ENCODE data around the gene ATP6V1B1.

The ATP6V1B1 gene

GRCh38 chr2:70966681-70967080 lies 31.0 kb downstream of the ATP6V1B1 start:
- DNase-seq (ENCODE audit: insufficient read length) (no peak), FAIRE-seq (no peak)
- TF ChIP-seq TAF1 (IDR thresholded peaks at IDR 0.05; ENCODE audit: borderline replicate concordance, low read depth, low read length) (no peak), POLR2A (IDR thresholded peaks at IDR 0.05; ENCODE audit: low read depth, low read length) (no peak), POLR2AphosphoS5 (IDR thresholded peaks at IDR 0.05; ENCODE audit: low read depth, low read length) (no peak)

GRCh38 chr2:70967189-70967588 lies 31.5 kb downstream of the ATP6V1B1 start:
- no peak for TF ChIP-seq POLR2A (IDR thresholded peaks at IDR 0.05; ENCODE audit: low read depth, low read length)
- no peak for TF ChIP-seq POLR2AphosphoS5 (IDR thresholded peaks at IDR 0.05; ENCODE audit: low read depth, low read length)
- no peak for TF ChIP-seq TAF1 (IDR thresholded peaks at IDR 0.05; ENCODE audit: borderline replicate concordance, low read depth, low read length)
- FAIRE-seq (no peak), DNase-seq (ENCODE audit: insufficient read length) (no peak)

- no peak for FAIRE-seq
- TF ChIP-seq POLR2AphosphoS5 (IDR thresholded peaks at IDR 0.05; ENCODE audit: low read depth, low read length) (no peak), POLR2A (IDR thresholded peaks at IDR 0.05; ENCODE audit: low read depth, low read length) (no peak), TAF1 (IDR thresholded peaks at IDR 0.05; ENCODE audit: borderline replicate concordance, low read depth, low read length) (no peak)
- no peak for DNase-seq (ENCODE audit: insufficient read length)
Observed at GRCh38 chr2:70974592-70974991, 38.9 kb downstream of the ATP6V1B1 start.

- DNase-seq (ENCODE audit: insufficient read length) (no peak), FAIRE-seq (no peak)
- TF ChIP-seq POLR2AphosphoS5 (IDR thresholded peaks at IDR 0.05; ENCODE audit: low read depth, low read length), result no peak
Observed at GRCh38 chr2:70975237-70975636, 39.5 kb downstream of the ATP6V1B1 start.

GRCh38 chr2:70977605-70978205 lies 42.0 kb downstream of the ATP6V1B1 start:
- DNase-seq (ENCODE audit: insufficient read length), result no peak
- TF ChIP-seq TAF1 (IDR thresholded peaks at IDR 0.05; ENCODE audit: borderline replicate concordance, low read depth, low read length) (no peak), POLR2A (IDR thresholded peaks at IDR 0.05; ENCODE audit: low read depth, low read length) (no peak), POLR2AphosphoS5 (IDR thresholded peaks at IDR 0.05; ENCODE audit: low read depth, low read length) (no peak)
- peak; percentile 61 for FAIRE-seq

- DNase-seq (ENCODE audit: insufficient read length), result no peak
- TF ChIP-seq TAF1 (IDR thresholded peaks at IDR 0.05; ENCODE audit: borderline replicate concordance, low read depth, low read length), result no peak
- TF ChIP-seq POLR2A (IDR thresholded peaks at IDR 0.05; ENCODE audit: low read depth, low read length), result no peak
- TF ChIP-seq POLR2AphosphoS5 (IDR thresholded peaks at IDR 0.05; ENCODE audit: low read depth, low read length), result no peak
- FAIRE-seq, result no peak
Observed at GRCh38 chr2:70978341-70979179, 42.9 kb downstream of the ATP6V1B1 start, which contains the start of gene ANKRD53. Gene ANKRD53, plus strand, starts transcription at chr2:70978630. Its CDS starts 16 bp downstream, at chr2:70978646.

- DNase-seq (ENCODE audit: insufficient read length) (no peak), FAIRE-seq (no peak)
- no peak for TF ChIP-seq POLR2AphosphoS5 (IDR thresholded peaks at IDR 0.05; ENCODE audit: low read depth, low read length)
- no peak for TF ChIP-seq POLR2A (IDR thresholded peaks at IDR 0.05; ENCODE audit: low read depth, low read length)
- no peak for TF ChIP-seq TAF1 (IDR thresholded peaks at IDR 0.05; ENCODE audit: borderline replicate concordance, low read depth, low read length)
Observed at GRCh38 chr2:70979180-70979488, 43.4 kb downstream of the ATP6V1B1 start.

GRCh38 chr2:70979626-70980025 lies 43.9 kb downstream of the ATP6V1B1 start:
- no peak for DNase-seq (ENCODE audit: insufficient read length)

GRCh38 chr2:70981421-70981820 lies 45.7 kb downstream of the ATP6V1B1 start:
- FAIRE-seq (no peak), DNase-seq (ENCODE audit: insufficient read length) (no peak)
- TF ChIP-seq POLR2AphosphoS5 (IDR thresholded peaks at IDR 0.05; ENCODE audit: low read depth, low read length) (no peak), TAF1 (IDR thresholded peaks at IDR 0.05; ENCODE audit: borderline replicate concordance, low read depth, low read length) (no peak), POLR2A (IDR thresholded peaks at IDR 0.05; ENCODE audit: low read depth, low read length) (no peak)

More at GRCh38 chr2:70979626-70980025, 43.9 kb downstream of the ATP6V1B1 start:
- FAIRE-seq, result no peak
- TF ChIP-seq POLR2A (IDR thresholded peaks at IDR 0.05; ENCODE audit: low read depth, low read length) (no peak), TAF1 (IDR thresholded peaks at IDR 0.05; ENCODE audit: borderline replicate concordance, low read depth, low read length) (no peak), POLR2AphosphoS5 (IDR thresholded peaks at IDR 0.05; ENCODE audit: low read depth, low read length) (no peak)

GRCh38 chr2:70981866-70982810 lies 46.4 kb downstream of the ATP6V1B1 start:
- no peak for FAIRE-seq
- no peak for DNase-seq (ENCODE audit: insufficient read length)
- TF ChIP-seq TAF1 (IDR thresholded peaks at IDR 0.05; ENCODE audit: borderline replicate concordance, low read depth, low read length) (no peak), POLR2AphosphoS5 (IDR thresholded peaks at IDR 0.05; ENCODE audit: low read depth, low read length) (no peak), POLR2A (IDR thresholded peaks at IDR 0.05; ENCODE audit: low read depth, low read length) (no peak)

- DNase-seq (ENCODE audit: insufficient read length) (no peak), FAIRE-seq (no peak)
- TF ChIP-seq TAF1 (IDR thresholded peaks at IDR 0.05; ENCODE audit: borderline replicate concordance, low read depth, low read length) (no peak), POLR2AphosphoS5 (IDR thresholded peaks at IDR 0.05; ENCODE audit: low read depth, low read length) (no peak), POLR2A (IDR thresholded peaks at IDR 0.05; ENCODE audit: low read depth, low read length) (no peak)
Observed at GRCh38 chr2:70982971-70983370, 47.3 kb downstream of the ATP6V1B1 start.

All from GM12892 (cell line).